HL-60 (cell line): ENCODE measurements around the gene HTD2.

ENCODE experiments used
- DNase-seq, 2 experiments: peaks; one replicate each; pipeline ENCODE4 v3.0.0-alpha.2; 2010 to 2020; ENCODE audit warnings: low read depth in 1 of 2, low spot score in 1 of 2
- H3K27ac ChIP-seq: fragments of 250-450 bp; sonication (Bioruptor Pico); replicated peaks from 2 replicates; pipeline ENCODE4 v1.5.1; 2020; ENCODE audit warnings: mild to moderate bottlenecking, moderate library complexity
- H3K27me3 ChIP-seq: fragments of 250-450 bp; sonication (Bioruptor Pico); 2 replicates; pipeline ENCODE4 v1.5.1; 2021; ENCODE audit warnings: mild to moderate bottlenecking, moderate library complexity; ENCODE audit not compliant: insufficient read depth, poor library complexity, severe bottlenecking
- H3K4me3 ChIP-seq: replicated peaks from 2 replicates; pipeline ENCODE4 v1.5.1; 2011; ENCODE audit warnings: mild to moderate bottlenecking, control low read depth, low read length; ENCODE audit not compliant: insufficient read depth
- GABPA ChIP-seq: IDR thresholded peaks from 2 replicates; pipeline ENCODE4 v1.6.1; 2012; ENCODE audit warnings: low read depth
- POLR2AphosphoS5 ChIP-seq: IDR thresholded peaks from 2 replicates; pipeline ENCODE4 v1.6.1; 2012; ENCODE audit warnings: low read depth
- SPI1 ChIP-seq: IDR thresholded peaks from 2 replicates; pipeline ENCODE4 v1.6.1; 2012; ENCODE audit warnings: low read depth, mild to moderate bottlenecking, borderline replicate concordance
- long read RNA-seq: library from polyadenylated mRNA; unstranded; transcript quantifications from one replicate; pipeline ENCODE4 v2.0.0, GENCODE V29; 2020
- TF ChIP-seq, protein P1 (sequence below): IDR thresholded peaks from one replicate; pipeline ENCODE4 v1.5.1; 2011; ENCODE audit warnings: low read length, control low read depth, inconsistent platforms; ENCODE audit not compliant: insufficient read depth
- TF ChIP-seq, protein P2 (sequence below): IDR thresholded peaks from 2 replicates; pipeline ENCODE4 v1.6.1; 2012; ENCODE audit warnings: low read depth; ENCODE audit not compliant: insufficient replicate concordance

Gene HTD2
- long read RNA-seq, transcript HTD2-201 (5 exons, 1,508 nt): major isoform, 41 of 52 reads
- long read RNA-seq, transcript HTD2-206 (5 exons, 1,378 nt): minor isoform, 9 of 52 reads
- long read RNA-seq, partial matches to known transcripts: 0 of 52 reads
- long read RNA-seq, other reads (novel, unspliced or antisense): 1 of 52 reads

DNA sequence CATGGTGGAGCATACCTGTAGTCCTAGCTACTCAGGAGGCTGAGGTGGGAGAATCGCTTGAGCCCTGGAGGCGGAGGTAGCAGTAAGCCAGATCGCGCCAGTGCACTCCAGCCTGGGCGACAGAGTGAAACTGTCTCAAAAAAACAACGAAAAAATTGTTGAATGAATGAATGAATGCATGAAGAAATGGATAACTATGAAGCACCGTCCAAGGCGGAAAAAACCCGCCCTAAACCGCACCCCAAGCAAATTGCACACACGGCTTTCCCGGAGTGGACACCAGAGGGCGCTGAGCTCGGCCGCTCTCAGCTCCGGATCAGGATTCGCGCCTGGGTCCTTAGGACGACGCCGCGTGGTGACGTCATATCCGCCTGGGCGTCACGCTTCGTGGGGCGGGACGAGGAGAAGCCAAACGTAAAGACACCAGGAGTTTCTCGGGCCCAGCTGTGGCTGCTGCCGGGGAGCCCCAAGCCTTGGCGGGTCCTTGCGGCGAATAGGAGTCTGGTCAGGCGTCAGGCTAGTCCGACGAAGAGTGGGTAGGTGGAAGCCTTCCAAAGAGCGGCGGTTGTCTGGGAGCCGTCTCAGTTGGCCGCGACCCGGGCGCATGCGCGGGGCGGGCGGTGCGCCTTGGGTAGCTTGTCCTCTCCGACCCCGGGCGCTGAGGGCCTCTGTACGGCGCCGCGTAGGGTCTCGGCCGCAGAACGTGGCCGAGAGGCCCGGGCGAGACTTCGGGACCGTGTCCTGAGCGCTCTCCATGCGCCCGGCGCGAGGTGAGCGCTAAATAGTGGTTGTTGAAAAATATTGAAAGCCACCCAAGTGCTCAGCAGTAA is at the start of gene HTD2, which contains the start of gene RPP14:
TSS of gene HTD2 (plus strand) at position 639 of the 830 bp plus-strand sequence. CDS start 11,094 bp downstream, outside the sequence.
TSS of gene RPP14 (plus strand) at position 364 of the 830 bp plus-strand sequence. CDS start 4,085 bp downstream, outside the sequence.
- peak; percentile 97 to 98 for DNase-seq
- Histone ChIP-seq H3K4me3 (peak within 1 kb of the TSS; percentile 83), H3K27me3 (no peaks in the 10 kb centered on the region), H3K27ac (peak within 1 kb of the TSS; percentile 91)
- TF ChIP-seq GABPA (peak; percentile 78), POLR2AphosphoS5 (peak; percentile 71), SPI1 (no peak)
- TF ChIP-seq, protein P1, sequence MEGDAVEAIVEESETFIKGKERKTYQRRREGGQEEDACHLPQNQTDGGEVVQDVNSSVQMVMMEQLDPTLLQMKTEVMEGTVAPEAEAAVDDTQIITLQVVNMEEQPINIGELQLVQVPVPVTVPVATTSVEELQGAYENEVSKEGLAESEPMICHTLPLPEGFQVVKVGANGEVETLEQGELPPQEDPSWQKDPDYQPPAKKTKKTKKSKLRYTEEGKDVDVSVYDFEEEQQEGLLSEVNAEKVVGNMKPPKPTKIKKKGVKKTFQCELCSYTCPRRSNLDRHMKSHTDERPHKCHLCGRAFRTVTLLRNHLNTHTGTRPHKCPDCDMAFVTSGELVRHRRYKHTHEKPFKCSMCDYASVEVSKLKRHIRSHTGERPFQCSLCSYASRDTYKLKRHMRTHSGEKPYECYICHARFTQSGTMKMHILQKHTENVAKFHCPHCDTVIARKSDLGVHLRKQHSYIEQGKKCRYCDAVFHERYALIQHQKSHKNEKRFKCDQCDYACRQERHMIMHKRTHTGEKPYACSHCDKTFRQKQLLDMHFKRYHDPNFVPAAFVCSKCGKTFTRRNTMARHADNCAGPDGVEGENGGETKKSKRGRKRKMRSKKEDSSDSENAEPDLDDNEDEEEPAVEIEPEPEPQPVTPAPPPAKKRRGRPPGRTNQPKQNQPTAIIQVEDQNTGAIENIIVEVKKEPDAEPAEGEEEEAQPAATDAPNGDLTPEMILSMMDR: peak; percentile 88
- TF ChIP-seq, protein P2, sequence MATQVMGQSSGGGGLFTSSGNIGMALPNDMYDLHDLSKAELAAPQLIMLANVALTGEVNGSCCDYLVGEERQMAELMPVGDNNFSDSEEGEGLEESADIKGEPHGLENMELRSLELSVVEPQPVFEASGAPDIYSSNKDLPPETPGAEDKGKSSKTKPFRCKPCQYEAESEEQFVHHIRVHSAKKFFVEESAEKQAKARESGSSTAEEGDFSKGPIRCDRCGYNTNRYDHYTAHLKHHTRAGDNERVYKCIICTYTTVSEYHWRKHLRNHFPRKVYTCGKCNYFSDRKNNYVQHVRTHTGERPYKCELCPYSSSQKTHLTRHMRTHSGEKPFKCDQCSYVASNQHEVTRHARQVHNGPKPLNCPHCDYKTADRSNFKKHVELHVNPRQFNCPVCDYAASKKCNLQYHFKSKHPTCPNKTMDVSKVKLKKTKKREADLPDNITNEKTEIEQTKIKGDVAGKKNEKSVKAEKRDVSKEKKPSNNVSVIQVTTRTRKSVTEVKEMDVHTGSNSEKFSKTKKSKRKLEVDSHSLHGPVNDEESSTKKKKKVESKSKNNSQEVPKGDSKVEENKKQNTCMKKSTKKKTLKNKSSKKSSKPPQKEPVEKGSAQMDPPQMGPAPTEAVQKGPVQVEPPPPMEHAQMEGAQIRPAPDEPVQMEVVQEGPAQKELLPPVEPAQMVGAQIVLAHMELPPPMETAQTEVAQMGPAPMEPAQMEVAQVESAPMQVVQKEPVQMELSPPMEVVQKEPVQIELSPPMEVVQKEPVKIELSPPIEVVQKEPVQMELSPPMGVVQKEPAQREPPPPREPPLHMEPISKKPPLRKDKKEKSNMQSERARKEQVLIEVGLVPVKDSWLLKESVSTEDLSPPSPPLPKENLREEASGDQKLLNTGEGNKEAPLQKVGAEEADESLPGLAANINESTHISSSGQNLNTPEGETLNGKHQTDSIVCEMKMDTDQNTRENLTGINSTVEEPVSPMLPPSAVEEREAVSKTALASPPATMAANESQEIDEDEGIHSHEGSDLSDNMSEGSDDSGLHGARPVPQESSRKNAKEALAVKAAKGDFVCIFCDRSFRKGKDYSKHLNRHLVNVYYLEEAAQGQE: peak; percentile 9

DNA sequence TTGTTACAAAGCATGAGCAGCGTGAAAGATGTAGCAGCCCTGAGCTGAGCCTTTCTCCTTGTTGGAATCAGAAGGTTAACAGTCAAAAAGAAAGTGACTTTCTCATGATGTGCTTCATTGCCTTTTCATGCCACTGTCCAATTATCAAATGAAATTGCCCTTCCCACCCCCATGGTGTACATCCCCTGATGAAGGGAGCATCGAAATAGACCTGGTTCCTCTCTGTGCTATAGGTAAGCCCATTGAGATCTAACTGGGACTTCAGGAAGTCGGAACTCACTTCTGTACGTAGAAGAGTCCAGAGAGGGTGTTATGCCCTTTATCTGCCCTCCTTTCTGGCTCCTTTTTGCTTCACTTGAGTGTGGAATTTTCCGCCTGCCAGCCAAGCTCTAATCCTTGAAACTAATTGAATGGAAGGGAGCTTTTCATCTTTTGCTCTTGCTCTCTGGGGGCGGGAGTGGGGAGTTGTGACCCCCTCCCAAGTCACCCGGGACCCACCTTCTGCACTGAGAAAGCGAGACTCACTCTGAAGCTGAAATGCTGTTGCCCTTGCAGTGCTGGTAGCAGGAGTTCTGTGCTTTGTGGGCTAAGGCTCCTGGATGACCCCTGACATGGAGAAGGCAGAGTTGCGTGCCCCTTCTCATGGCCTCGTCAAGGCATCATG is 47.8 kb upstream of the HTD2 start:
- no peak for DNase-seq
- no peak overlapping the region for H3K4me3 ChIP-seq
- H3K27me3 ChIP-seq: no peaks in the 10 kb centered on the region
- TF ChIP-seq POLR2AphosphoS5 (no peak), GABPA (no peak), SPI1 (no peak)
- TF ChIP-seq, protein P1: no peak
- TF ChIP-seq, protein P2: no peak
- H3K27ac ChIP-seq: no peak overlapping the region

DNA sequence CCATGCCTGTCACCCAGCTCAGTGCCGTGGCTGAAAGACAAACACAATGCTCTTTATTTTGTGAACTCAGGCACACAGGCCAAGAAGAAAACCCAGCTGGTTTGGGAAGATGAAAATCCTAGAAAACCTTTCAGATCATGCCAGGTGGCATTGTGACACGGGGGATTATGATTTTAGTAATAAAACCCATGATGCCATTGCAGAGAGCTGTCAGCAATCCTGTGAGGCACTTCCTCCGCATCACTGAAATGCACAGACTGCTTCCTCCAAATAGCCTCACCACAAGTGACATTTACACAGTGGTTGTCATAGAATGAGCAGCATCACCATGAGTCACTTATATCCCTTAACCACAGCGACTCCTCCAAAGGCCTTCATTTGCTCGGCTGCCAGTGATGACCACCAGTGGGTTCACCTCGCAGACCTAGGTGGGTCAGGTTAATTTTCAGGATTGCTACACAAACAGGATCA is 46.0 kb upstream of the HTD2 start:
- Histone ChIP-seq H3K4me3 (no peak overlapping the region), H3K27me3 (no peaks in the 10 kb centered on the region), H3K27ac (no peak overlapping the region)
- DNase-seq: no peak
- TF ChIP-seq, protein P2: no peak
- 0 out of 2 replicates have a peak, but pooled peaks have one; percentile 34 for TF ChIP-seq GABPA
